ENCODE data around the gene NOX3.

The NOX3 gene

DNA sequence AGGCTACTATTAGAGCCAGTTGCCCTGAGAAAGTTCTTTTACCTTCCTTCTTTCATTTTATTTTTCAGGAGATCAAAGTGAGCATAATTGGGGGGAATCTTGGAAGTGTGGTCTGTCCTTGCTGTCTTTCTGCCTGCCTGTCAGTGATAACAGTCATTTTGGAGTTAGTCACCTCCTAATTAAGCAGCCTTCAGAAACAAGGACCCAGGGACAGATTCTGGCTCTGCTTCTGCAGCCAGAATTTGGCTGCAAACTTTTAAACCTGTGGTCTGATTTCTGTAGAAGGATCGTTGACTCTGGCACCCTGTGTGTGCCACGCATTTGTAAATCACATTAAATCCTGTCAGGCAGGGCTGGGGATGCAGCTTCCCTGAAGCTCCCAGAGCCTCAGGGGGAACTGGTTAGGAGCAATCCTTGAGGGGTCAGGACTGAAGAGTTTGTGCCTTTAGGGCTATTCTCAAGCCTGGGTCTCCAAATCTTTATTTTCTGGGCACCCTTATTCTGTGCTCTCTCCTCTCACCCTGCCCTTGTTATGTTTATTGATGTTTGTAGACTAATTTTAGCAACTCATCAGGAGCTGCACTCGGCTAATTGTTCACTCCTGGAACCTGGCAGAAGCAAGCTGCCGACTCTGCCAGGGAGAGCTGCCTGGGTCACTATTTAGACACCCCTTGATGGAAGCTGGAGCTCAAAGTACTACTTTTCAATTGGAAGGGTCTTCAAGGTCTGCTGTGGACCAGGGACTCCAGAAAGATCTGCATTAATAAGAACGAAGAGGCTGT is 6.8 kb downstream of the NOX3 start:
- Histone ChIP-seq H3K27me3 (ENCODE audit: control insufficient read depth in 2 of 2, insufficient read depth in 2 of 2, low read length in 2 of 2) (no peaks in the 10 kb centered on the region), H3K9ac (ENCODE audit: low read depth in 1 of 2, low read length in 2 of 2) (no peak overlapping the region), H3K27ac (ENCODE audit: low read depth in 2 of 2, low read length in 2 of 2) (no peak overlapping the region), H3K9me3 (ENCODE audit: control insufficient read depth in 2 of 2, low read length in 2 of 2) (no peaks in the 10 kb centered on the region), H3K4me3 (ENCODE audit: low read length in 2 of 2) (no peak overlapping the region), H3K36me3 (ENCODE audit: control insufficient read depth in 2 of 2, insufficient read depth in 2 of 2, low read length in 2 of 2) (no peaks in the 10 kb centered on the region), H3K4me1 (ENCODE audit: control insufficient read depth in 2 of 2, insufficient read depth in 2 of 2, low read length in 2 of 2) (no peaks in the 10 kb centered on the region)

DNA sequence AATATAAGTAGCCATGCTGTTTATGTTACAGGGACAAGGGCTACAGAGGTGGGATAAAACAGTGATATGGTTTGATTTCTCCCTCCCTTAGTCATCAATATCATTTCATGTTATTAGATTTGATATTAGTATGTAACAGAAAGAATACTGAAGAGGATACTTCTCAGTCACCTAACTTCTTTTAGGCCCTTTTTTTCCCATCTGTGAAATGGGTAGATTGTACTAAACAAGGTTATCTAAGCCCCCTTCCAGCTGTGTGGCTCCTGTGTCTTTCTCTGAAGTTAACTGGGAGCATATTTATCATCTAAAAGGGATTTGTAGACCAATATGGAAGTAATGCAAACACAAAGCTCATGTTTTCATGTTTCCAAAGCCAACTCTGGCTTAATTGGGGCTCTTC is 7.7 kb downstream of the NOX3 start:
- Histone ChIP-seq H3K36me3 (ENCODE audit: control insufficient read depth in 2 of 2, insufficient read depth in 2 of 2, low read length in 2 of 2) (no peaks in the 10 kb centered on the region), H3K27me3 (ENCODE audit: control insufficient read depth in 2 of 2, insufficient read depth in 2 of 2, low read length in 2 of 2) (no peaks in the 10 kb centered on the region), H3K9me3 (ENCODE audit: control insufficient read depth in 2 of 2, low read length in 2 of 2) (no peaks in the 10 kb centered on the region), H3K4me3 (ENCODE audit: low read length in 2 of 2) (no peak overlapping the region), H3K4me1 (ENCODE audit: control insufficient read depth in 2 of 2, insufficient read depth in 2 of 2, low read length in 2 of 2) (no peaks in the 10 kb centered on the region), H3K27ac (ENCODE audit: low read depth in 2 of 2, low read length in 2 of 2) (no peak overlapping the region), H3K9ac (ENCODE audit: low read depth in 1 of 2, low read length in 2 of 2) (no peak overlapping the region)

DNA sequence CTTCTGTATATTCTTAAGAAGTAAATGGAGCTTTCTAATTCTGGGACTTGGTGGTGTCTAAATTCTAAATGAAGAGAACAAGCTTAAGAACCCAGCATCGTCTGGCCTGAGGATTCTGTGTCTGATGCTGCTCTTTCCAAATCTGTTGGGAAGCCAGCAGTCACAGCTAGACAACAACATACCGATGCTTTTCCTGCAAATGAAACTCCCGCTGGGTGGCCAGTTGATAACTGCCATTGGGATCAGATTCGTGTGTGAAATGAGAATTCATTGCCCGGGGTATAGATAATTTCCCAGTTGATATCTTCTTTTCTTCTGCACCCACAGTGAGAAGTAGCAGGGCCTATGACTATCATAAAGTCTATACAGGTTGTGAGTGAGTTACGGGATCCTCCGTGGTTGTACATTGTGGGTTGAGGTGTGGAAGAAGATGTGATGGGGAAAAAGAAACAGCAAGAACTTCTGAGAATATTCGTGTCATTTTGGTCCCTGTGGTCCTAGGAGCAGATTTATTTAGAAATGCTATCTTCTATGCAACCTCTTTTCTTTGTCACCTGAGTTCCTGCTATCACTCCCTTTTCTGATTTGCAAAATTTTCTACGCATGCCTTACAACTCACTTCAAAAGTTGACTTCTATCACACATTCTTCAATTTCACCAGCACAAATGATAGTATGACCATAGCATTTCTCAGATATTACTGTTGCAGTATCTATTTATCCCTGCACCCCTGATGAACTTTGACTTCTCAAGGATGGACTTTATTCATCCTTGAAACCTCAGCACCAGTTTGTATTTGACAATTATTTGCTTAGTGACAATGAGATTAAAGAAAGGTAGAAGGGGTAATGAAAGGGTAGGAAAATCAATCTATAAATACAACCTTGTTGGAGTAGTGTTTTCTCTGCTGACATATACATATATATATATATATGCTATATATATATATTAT is 10.4 kb downstream of the NOX3 start:
- Histone ChIP-seq H3K4me3 (ENCODE audit: low read length in 2 of 2) (no peak overlapping the region), H3K4me1 (ENCODE audit: control insufficient read depth in 2 of 2, insufficient read depth in 2 of 2, low read length in 2 of 2) (no peaks in the 10 kb centered on the region), H3K36me3 (ENCODE audit: control insufficient read depth in 2 of 2, insufficient read depth in 2 of 2, low read length in 2 of 2) (no peaks in the 10 kb centered on the region), H3K27me3 (ENCODE audit: control insufficient read depth in 2 of 2, insufficient read depth in 2 of 2, low read length in 2 of 2) (no peaks in the 10 kb centered on the region), H3K27ac (ENCODE audit: low read depth in 2 of 2, low read length in 2 of 2) (no peak overlapping the region), H3K9ac (ENCODE audit: low read depth in 1 of 2, low read length in 2 of 2) (no peak overlapping the region), H3K9me3 (ENCODE audit: control insufficient read depth in 2 of 2, low read length in 2 of 2) (no peaks in the 10 kb centered on the region)

DNA sequence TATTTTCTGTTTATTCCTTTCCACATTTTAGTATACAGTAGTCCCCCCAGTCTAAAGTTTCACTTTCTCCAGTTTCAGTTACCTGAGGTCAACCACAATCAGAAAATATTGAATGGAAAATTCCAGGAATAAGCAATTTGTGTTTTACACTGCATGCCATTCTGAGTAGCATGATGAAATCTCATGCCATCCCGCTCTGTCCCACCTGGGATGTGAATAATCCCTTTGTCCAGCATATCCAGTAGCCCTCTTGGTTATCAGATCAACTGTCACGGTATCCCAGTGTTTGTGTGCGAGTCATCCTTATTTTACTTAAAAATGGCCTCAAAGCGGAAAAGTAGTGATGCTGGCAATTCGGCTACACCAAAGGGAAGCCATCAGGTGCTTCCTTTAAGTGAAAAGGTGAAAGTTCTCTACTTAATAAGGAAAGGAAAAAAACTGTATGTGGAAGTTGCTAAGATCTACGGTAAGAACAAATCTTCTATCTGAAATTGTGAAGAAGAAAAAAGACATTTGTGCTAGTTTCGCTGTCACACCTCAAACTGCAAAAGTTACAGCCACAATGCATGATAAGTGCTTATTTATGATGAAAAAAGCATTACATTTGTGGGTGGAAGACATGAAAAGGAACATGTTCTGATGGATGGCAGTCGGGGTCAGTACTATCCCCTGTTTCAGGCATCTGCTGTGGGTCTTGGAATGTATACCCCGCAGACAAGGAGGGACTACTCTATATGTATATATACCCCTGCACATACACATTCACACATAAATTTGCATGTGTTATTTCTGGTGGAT is 11.3 kb downstream of the NOX3 start:
- Histone ChIP-seq H3K27me3 (ENCODE audit: control insufficient read depth in 2 of 2, insufficient read depth in 2 of 2, low read length in 2 of 2) (no peaks in the 10 kb centered on the region), H3K9me3 (ENCODE audit: control insufficient read depth in 2 of 2, low read length in 2 of 2) (no peaks in the 10 kb centered on the region), H3K4me1 (ENCODE audit: control insufficient read depth in 2 of 2, insufficient read depth in 2 of 2, low read length in 2 of 2) (no peaks in the 10 kb centered on the region), H3K36me3 (ENCODE audit: control insufficient read depth in 2 of 2, insufficient read depth in 2 of 2, low read length in 2 of 2) (no peaks in the 10 kb centered on the region), H3K27ac (ENCODE audit: low read depth in 2 of 2, low read length in 2 of 2) (no peak overlapping the region), H3K4me3 (ENCODE audit: low read length in 2 of 2) (no peak overlapping the region), H3K9ac (ENCODE audit: low read depth in 1 of 2, low read length in 2 of 2) (no peak overlapping the region)

DNA sequence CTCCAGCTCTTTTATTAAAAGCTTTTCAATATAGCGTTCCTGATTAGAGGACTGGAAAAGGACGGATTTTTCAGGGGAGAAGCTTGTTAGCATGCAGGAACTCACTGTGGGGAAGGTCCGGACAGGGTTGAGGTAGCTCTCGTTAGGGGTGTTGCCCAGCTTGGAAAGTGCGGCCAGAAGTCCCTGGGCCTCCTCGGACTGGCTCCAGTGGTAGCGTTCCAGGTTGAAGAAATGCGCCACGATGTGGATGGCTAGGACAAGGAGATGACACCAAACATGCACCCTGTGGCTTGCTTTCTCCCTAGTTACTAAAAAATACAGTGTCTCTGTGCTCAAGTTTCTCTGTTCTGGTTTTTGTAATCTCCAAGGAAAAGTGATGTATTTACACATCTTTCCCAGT is 12.5 kb downstream of the NOX3 start:
- H3K4me3 ChIP-seq (ENCODE audit: low read length in 2 of 2): no peak overlapping the region
- H3K9ac ChIP-seq (ENCODE audit: low read depth in 1 of 2, low read length in 2 of 2): no peak overlapping the region
- H3K27me3 ChIP-seq (ENCODE audit: control insufficient read depth in 2 of 2, insufficient read depth in 2 of 2, low read length in 2 of 2): no peaks in the 10 kb centered on the region
- no peaks in the 10 kb centered on the region for H3K9me3 ChIP-seq (ENCODE audit: control insufficient read depth in 2 of 2, low read length in 2 of 2)
- no peaks in the 10 kb centered on the region for H3K36me3 ChIP-seq (ENCODE audit: control insufficient read depth in 2 of 2, insufficient read depth in 2 of 2, low read length in 2 of 2)
- H3K27ac ChIP-seq (ENCODE audit: low read depth in 2 of 2, low read length in 2 of 2): no peak overlapping the region
- no peaks in the 10 kb centered on the region for H3K4me1 ChIP-seq (ENCODE audit: control insufficient read depth in 2 of 2, insufficient read depth in 2 of 2, low read length in 2 of 2)

DNA sequence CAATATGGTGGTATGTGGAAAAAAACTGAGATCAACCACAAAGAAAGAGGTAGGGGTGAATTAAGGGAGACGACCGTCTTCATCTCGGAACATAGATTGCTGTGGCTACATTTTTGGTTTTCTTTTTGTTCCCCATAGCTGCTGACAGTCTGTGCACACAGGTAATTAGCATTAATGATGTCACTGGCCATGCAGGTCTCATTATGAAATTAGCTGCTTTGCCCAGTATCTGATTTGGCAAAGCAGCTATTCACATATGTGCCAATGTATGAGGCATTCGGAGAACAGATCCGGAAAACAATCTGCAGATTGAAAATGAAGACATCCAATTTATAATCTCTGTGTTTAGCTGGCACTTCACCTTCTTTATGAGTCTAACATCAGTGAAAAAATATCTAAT is 13.1 kb downstream of the NOX3 start:
- Histone ChIP-seq H3K27me3 (ENCODE audit: control insufficient read depth in 2 of 2, insufficient read depth in 2 of 2, low read length in 2 of 2) (no peaks in the 10 kb centered on the region), H3K27ac (ENCODE audit: low read depth in 2 of 2, low read length in 2 of 2) (no peak overlapping the region), H3K4me3 (ENCODE audit: low read length in 2 of 2) (no peak overlapping the region), H3K9ac (ENCODE audit: low read depth in 1 of 2, low read length in 2 of 2) (no peak overlapping the region), H3K36me3 (ENCODE audit: control insufficient read depth in 2 of 2, insufficient read depth in 2 of 2, low read length in 2 of 2) (no peaks in the 10 kb centered on the region), H3K4me1 (ENCODE audit: control insufficient read depth in 2 of 2, insufficient read depth in 2 of 2, low read length in 2 of 2) (no peaks in the 10 kb centered on the region), H3K9me3 (ENCODE audit: control insufficient read depth in 2 of 2, low read length in 2 of 2) (no peaks in the 10 kb centered on the region)

DNA sequence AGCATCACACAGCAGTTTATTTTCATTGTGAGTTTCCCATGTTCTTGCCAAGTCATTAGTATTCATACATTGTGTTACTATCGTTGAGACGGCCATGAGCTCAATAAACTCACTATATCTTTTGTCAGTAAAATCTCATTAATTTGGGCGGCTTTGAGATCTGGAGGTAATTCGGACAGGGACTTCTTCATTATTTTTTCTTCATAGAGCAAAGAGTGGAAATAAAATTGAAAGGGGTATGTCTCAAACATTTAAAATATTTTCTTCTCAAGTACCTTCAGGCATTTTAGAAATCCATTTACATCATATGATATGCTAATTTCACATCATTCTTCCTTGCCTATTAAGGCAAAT is 14.6 kb downstream of the NOX3 start:
- no peaks in the 10 kb centered on the region for H3K4me1 ChIP-seq (ENCODE audit: control insufficient read depth in 2 of 2, insufficient read depth in 2 of 2, low read length in 2 of 2)
- H3K36me3 ChIP-seq (ENCODE audit: control insufficient read depth in 2 of 2, insufficient read depth in 2 of 2, low read length in 2 of 2): no peaks in the 10 kb centered on the region

DNA sequence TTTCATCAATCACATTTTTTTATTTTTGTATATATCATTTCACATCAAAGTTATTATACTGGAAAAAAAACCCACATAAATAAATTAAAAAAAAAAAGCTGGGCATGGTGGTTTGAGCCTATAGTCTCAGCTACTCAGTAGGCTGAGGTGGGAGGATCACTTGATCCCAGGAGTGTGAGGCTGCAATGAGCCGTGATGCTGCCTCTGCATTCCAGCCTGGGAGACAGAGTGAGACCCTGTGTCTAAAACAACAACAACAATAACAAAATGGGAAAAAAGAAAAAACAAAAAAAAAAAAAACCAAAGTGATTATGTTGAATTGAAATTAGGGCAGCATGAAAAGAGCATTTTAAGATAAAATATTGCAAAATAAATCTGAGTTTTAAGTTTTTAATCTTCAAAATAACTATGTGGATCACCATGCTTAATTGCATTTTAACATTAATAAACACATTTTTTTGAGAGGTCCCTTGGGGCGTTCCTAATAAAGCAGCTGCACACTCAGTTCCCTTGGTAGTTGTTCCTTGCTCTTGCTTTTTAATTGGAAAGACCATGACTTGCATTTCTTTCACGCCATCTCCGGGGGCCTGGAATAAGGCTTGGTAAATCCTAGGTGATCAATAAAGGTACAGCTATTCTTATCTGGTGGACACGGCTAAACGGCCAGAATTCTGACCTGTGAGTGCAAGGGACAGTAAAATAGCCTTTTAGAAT is 15.1 kb downstream of the NOX3 start:
- Histone ChIP-seq H3K27me3 (ENCODE audit: control insufficient read depth in 2 of 2, insufficient read depth in 2 of 2, low read length in 2 of 2) (no peaks in the 10 kb centered on the region), H3K4me3 (ENCODE audit: low read length in 2 of 2) (no peak overlapping the region), H3K4me1 (ENCODE audit: control insufficient read depth in 2 of 2, insufficient read depth in 2 of 2, low read length in 2 of 2) (no peaks in the 10 kb centered on the region)

More for the DNA sequence above, 14.6 kb downstream of the NOX3 start:
- no peak overlapping the region for H3K4me3 ChIP-seq (ENCODE audit: low read length in 2 of 2)
- H3K9ac ChIP-seq (ENCODE audit: low read depth in 1 of 2, low read length in 2 of 2): no peak overlapping the region
- no peak overlapping the region for H3K27ac ChIP-seq (ENCODE audit: low read depth in 2 of 2, low read length in 2 of 2)
- no peaks in the 10 kb centered on the region for H3K27me3 ChIP-seq (ENCODE audit: control insufficient read depth in 2 of 2, insufficient read depth in 2 of 2, low read length in 2 of 2)
- H3K9me3 ChIP-seq (ENCODE audit: control insufficient read depth in 2 of 2, low read length in 2 of 2): no peaks in the 10 kb centered on the region

DNA sequence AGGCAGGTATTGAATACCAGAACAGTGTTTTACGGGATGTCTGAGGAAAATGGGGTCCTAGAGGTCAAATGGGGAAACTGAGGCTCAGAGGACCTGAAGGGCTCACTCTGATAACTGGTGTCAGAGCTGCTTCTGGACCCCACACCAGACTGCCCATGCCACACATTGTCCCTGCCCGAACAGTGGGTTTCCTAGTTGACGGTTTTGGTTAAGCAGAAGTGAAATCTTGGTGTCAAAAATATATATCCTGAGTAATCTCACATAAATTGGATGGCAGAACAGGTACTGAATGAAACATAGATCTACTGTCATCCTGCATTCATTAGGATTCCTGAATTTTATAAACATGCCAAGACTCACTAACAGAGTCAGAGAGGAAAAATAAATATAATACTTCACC is 16.3 kb downstream of the NOX3 start:
- no peak overlapping the region for H3K27ac ChIP-seq (ENCODE audit: low read depth in 2 of 2, low read length in 2 of 2)
- H3K9ac ChIP-seq (ENCODE audit: low read depth in 1 of 2, low read length in 2 of 2): no peak overlapping the region
- H3K4me3 ChIP-seq (ENCODE audit: low read length in 2 of 2): no peak overlapping the region
- H3K4me1 ChIP-seq (ENCODE audit: control insufficient read depth in 2 of 2, insufficient read depth in 2 of 2, low read length in 2 of 2): no peaks in the 10 kb centered on the region
- no peaks in the 10 kb centered on the region for H3K27me3 ChIP-seq (ENCODE audit: control insufficient read depth in 2 of 2, insufficient read depth in 2 of 2, low read length in 2 of 2)
- H3K36me3 ChIP-seq (ENCODE audit: control insufficient read depth in 2 of 2, insufficient read depth in 2 of 2, low read length in 2 of 2): no peaks in the 10 kb centered on the region
- no peaks in the 10 kb centered on the region for H3K9me3 ChIP-seq (ENCODE audit: control insufficient read depth in 2 of 2, low read length in 2 of 2)

More for the DNA sequence above, 15.1 kb downstream of the NOX3 start:
- Histone ChIP-seq H3K9ac (ENCODE audit: low read depth in 1 of 2, low read length in 2 of 2) (no peak overlapping the region), H3K9me3 (ENCODE audit: control insufficient read depth in 2 of 2, low read length in 2 of 2) (no peaks in the 10 kb centered on the region), H3K27ac (ENCODE audit: low read depth in 2 of 2, low read length in 2 of 2) (no peak overlapping the region), H3K36me3 (ENCODE audit: control insufficient read depth in 2 of 2, insufficient read depth in 2 of 2, low read length in 2 of 2) (no peaks in the 10 kb centered on the region)
